ENCODE results near the gene DENND4A. TPM values are rescaled to one million over a fixed set of nuclear protein-coding genes. Genes with fewer than 3 reads are reported as not detected.
A peak's percentile ranks its signal among the peaks of the same experiment; 100 is the strongest.

Gene DENND4A
- polyA plus RNA-seq, 1 experiment = 19.1 TPM

- Histone ChIP-seq H3K9me3 (ENCODE audit: control insufficient read depth, insufficient read depth, low read length) (no peaks in the 10 kb centered on the region), H3K27me3 (ENCODE audit: control insufficient read depth, insufficient read depth, low read length) (no peaks in the 10 kb centered on the region), H3K27ac (ENCODE audit: low read depth, low read length) (peak within 1 kb of the TSS; percentile 95), H3K4me3 (ENCODE audit: low read depth, low read length) (peak within 1 kb of the TSS; percentile 80)
- CTCF ChIA-PET = interaction anchor here (0.5 to 2.0 kb wide), 24 partner anchors 8 to 886 kb away, joined by 3 to 9 read pairs (median 3); partner anchors contain the start of genes HACD3, RAB11A, SLC24A1 and SNAPC5
- POLR2A ChIA-PET = interaction anchor here (0.5 to 1.5 kb wide), 18 partner anchors 8 to 709 kb away, joined by 3 to 31 read pairs (median 4); partner anchors contain the start of genes HACD3 and RAB11A
- DNase-seq (ENCODE audit: low read depth, low spot score) = peak; percentile 89
- peak; percentile 46; the same call in 1 of the 2 replicates for TF ChIP-seq CTCF (IDR thresholded peaks at IDR 0.05; ENCODE audit: low read depth, low read length)
Observed at GRCh38 chr15:65610871-65611718, 181.0 kb downstream of the DENND4A start, which contains the start of gene INTS14. Gene INTS14 (minus strand): TSS chr15:65611131. CDS start chr15:65607380, 3,751 bp downstream.

Small RNAs within 50 kb of the gene (small RNA-seq; reads per million reads assigned to genes)
- gene MIR4511 (ENCODE audit: insufficient read length, low read depth) (not detected), gene SNORD13E (ENCODE audit: insufficient read length, low read depth) (not detected)

Other genes with a start within 250 kb of the DENND4A start
- 46.1 and 56.6 TPM in 2 replicates for gene INTS14, start 181.2 kb downstream of the DENND4A start, polyA plus RNA-seq (2011; rRNA removed)
- gene SLC24A1, start 170.4 kb downstream of the DENND4A start, polyA plus RNA-seq (2011; rRNA removed) = 5.5 TPM in 2 replicates
- 315 and 399 TPM in 2 replicates for gene RAB11A, start 77.2 kb upstream of the DENND4A start, polyA plus RNA-seq (2011; rRNA removed)

All from AG04450 (cell line).